K562 (cell line): ENCODE measurements around the gene CCDC28A. TPM values are rescaled to one million over a fixed set of nuclear protein-coding genes. Genes with fewer than 3 reads are reported as not detected.
A peak's percentile ranks its signal among the peaks of the same experiment; 100 is the strongest.

Experiments
- COPS2 ChIP-seq: fragments of 450-650 bp; conservative IDR thresholded peaks from 2 replicates; pipeline ENCODE4 v1.6.1; 2016; ENCODE audit warnings: mild to moderate bottlenecking, moderate library complexity
- ELK3 ChIP-seq: fragments of 450-650 bp; formaldehyde crosslinking; IDR thresholded peaks from 2 replicates; pipeline ENCODE4 v1.4.0; 2020; ENCODE audit warnings: mild to moderate bottlenecking
- MAFF ChIP-seq: IDR thresholded peaks from 2 replicates; pipeline ENCODE4 v1.6.1; 2012; ENCODE audit warnings: low read length, improper control_type of control experiment
- POLR3G ChIP-seq: IDR thresholded peaks from 2 replicates; pipeline ENCODE4 v1.6.1; 2011; ENCODE audit not compliant: insufficient read length, insufficient replicate concordance; ENCODE audit errors: extremely low read depth
- RBM22 ChIP-seq: fragments of 200-400 bp; formaldehyde crosslinking; IDR thresholded peaks from 2 replicates; pipeline ENCODE4 v1.6.1; 2018; ENCODE audit warnings: low read length, low read depth; ENCODE audit not compliant: poor library complexity, severe bottlenecking
- SMARCB1 ChIP-seq: IDR thresholded peaks from 2 replicates; pipeline ENCODE4 v1.6.1; 2011; ENCODE audit warnings: improper control_type of control experiment, low read depth; ENCODE audit not compliant: insufficient read length
- TEAD4 ChIP-seq, 2 experiments: sonication (generic) in 1 of 2; formaldehyde crosslinking in 1 of 2; IDR thresholded peaks; 2 replicates each; pipeline versions ENCODE4 v1.6.1 to v1.8.0; 2012 to 2022; ENCODE audit warnings: borderline replicate concordance in 1 of 2, inconsistent platforms in 1 of 2, low read length in 1 of 2, mild to moderate bottlenecking in 1 of 2, missing genetic modification reagents in 1 of 2
- TFAM ChIP-seq: fragments of 250-450 bp; sonication (Bioruptor Pico); conservative IDR thresholded peaks from 2 replicates; pipeline ENCODE4 v1.5.0; 2021; ENCODE audit warnings: mild to moderate bottlenecking, moderate library complexity
- U2AF2 ChIP-seq: fragments of 200-400 bp; formaldehyde crosslinking; optimal IDR thresholded peaks from 2 replicates; pipeline ENCODE3; 2017; ENCODE audit warnings: low read depth, mild to moderate bottlenecking, low read length
- XRCC3 ChIP-seq: fragments of 450-650 bp; IDR thresholded peaks from 2 replicates; pipeline ENCODE4 v1.6.1; 2017; ENCODE audit warnings: mild to moderate bottlenecking, moderate library complexity
- ZNF121 ChIP-seq: sonication (generic); formaldehyde crosslinking; conservative IDR thresholded peaks from 2 replicates; pipeline ENCODE4 v1.8.0; 2022; ENCODE audit warnings: missing genetic modification reagents
- ZNF253 ChIP-seq: fragments of 250-450 bp; sonication (Bioruptor Pico); conservative IDR thresholded peaks from 2 replicates; pipeline ENCODE4 v1.6.1; 2021; ENCODE audit warnings: mild to moderate bottlenecking
- ZNF282 ChIP-seq: sonication (generic); formaldehyde crosslinking; IDR thresholded peaks from 2 replicates; pipeline ENCODE4 v1.8.1; 2023; ENCODE audit warnings: missing genetic modification reagents
- ZNF3 ChIP-seq: fragments of 250-450 bp; sonication (Bioruptor Pico); IDR thresholded peaks from 2 replicates; pipeline ENCODE4 v1.5.0; 2021; ENCODE audit warnings: mild to moderate bottlenecking, moderate library complexity
- ZNF583 ChIP-seq: fragments of 250-450 bp; sonication (Bioruptor Pico); IDR thresholded peaks from 2 replicates; pipeline ENCODE4 v1.4.0; 2020
- ZNF644 ChIP-seq: fragments of 200-800 bp; sonication (Bioruptor generic); IDR thresholded peaks from 2 replicates; pipeline ENCODE4 v1.6.1; 2016; ENCODE audit warnings: low read depth, missing genetic modification characterization, missing compliant biosample characterization
- polyA plus RNA-seq, 8 experiments: library from polyadenylated mRNA; depleted of rRNA in 4 of 8; stranded (reverse) in 5 of 8; unstranded in 3 of 8; fragments of >200 nt; fragmentation: Nextera tagmentation in 2 of 8; fragmentation: Illumina TruSeq in 1 of 8; extraction: Ambion mirVana in 2 of 8; extraction: Trizol in 1 of 8; gene quantifications; 2 replicates each; pipeline versions ENCODE4 v1.2.1 to v1.2.3, GENCODE V29; 2011 to 2014; ENCODE audit warnings: inconsistent platforms in 1 of 8, missing spikeins in 1 of 8
- total RNA-seq, 7 experiments: library from RNA; depleted of rRNA in 6 of 7; stranded (reverse); fragments of >200 nt in 6 of 7; fragmentation: Illumina TruSeq in 2 of 7; extraction: Trizol in 2 of 7; gene quantifications; 2 replicates each; pipeline versions ENCODE4 v1.2.1 to v1.2.3, GENCODE V29; 2011 to 2021; ENCODE audit warnings: low replicate concordance in 1 of 7
- TF ChIP-seq, protein P1 (sequence below), 3 experiments: fragments of 200-800 bp in 1 of 3; fragments of 250-450 bp in 1 of 3; fragments of 450-650 bp in 1 of 3; sonication (Bioruptor Pico) in 1 of 3; sonication (Bioruptor generic) in 1 of 3; formaldehyde crosslinking in 1 of 3; IDR thresholded peaks; 2 replicates each; pipeline versions ENCODE4 v1.6.1 to v1.8.0; 2016 to 2022; ENCODE audit warnings: mild to moderate bottlenecking in 2 of 3, missing genetic modification characterization in 2 of 3, missing compliant biosample characterization in 1 of 3, moderate library complexity in 1 of 3
- TF ChIP-seq, protein P2 (sequence below): sonication (generic); formaldehyde crosslinking; IDR thresholded peaks from 2 replicates; pipeline ENCODE4 v1.8.0; 2022; ENCODE audit warnings: mild to moderate bottlenecking, missing genetic modification reagents

CCDC28A gene
- total and polyA plus RNA-seq, 9 of the 15 experiments (the other 6 are each of a cell fraction or from before 2014, with no cell fraction given): 12.6 to 35.5 (median 19.1) TPM

DNA sequence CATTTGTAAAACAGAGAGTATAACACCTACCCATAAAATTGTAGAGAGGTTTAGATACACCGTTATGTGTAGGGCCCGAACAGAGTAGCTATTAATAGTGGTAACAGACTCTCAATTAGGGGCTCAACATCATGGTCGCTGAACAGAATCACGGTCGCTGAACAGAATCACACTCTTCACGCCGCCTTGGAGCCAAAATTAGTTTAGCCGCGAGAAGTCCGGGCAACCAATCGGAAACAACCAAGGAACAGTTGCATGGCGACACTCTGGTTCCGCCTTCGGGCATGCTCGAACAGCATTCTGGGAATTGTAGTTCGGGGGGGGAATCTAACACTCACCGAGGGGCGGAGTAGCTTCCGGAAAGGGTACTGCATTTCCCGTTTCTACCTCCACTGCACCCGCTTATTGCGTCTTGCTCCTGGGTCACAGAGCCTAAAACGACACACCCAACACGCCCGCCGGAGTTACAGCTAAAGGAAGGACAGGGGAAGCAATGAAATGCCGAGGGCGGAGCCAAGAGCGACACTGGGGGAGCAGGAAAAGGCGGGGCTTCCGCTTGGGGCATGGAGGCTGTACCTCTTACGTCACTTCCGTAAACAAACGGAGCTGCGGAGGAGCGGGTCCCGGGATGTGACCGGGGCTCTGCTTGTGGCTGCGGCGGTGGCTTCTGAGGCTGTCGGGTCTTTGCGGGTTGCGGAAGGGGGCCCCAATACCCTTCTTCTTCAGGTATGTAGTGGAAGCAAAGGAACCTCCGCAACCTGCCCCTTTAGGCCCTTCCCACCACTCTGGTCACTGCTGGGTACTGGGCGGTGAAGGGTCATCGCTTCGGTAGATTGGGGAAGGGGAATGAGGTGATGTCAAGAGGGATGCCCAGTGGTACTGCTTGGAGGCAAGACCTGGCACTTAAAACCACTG, at the start of gene CCDC28A (continued):
- TF ChIP-seq, protein P1, sequence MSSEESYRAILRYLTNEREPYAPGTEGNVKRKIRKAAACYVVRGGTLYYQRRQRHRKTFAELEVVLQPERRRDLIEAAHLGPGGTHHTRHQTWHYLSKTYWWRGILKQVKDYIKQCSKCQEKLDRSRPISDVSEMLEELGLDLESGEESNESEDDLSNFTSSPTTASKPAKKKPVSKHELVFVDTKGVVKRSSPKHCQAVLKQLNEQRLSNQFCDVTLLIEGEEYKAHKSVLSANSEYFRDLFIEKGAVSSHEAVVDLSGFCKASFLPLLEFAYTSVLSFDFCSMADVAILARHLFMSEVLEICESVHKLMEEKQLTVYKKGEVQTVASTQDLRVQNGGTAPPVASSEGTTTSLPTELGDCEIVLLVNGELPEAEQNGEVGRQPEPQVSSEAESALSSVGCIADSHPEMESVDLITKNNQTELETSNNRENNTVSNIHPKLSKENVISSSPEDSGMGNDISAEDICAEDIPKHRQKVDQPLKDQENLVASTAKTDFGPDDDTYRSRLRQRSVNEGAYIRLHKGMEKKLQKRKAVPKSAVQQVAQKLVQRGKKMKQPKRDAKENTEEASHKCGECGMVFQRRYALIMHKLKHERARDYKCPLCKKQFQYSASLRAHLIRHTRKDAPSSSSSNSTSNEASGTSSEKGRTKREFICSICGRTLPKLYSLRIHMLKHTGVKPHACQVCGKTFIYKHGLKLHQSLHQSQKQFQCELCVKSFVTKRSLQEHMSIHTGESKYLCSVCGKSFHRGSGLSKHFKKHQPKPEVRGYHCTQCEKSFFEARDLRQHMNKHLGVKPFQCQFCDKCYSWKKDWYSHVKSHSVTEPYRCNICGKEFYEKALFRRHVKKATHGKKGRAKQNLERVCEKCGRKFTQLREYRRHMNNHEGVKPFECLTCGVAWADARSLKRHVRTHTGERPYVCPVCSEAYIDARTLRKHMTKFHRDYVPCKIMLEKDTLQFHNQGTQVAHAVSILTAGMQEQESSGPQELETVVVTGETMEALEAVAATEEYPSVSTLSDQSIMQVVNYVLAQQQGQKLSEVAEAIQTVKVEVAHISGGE (CRISPR knock-in tag; IDR thresholded peaks at IDR 0.05): peak in 2 of 3 experiments; percentile 58 to 90; a peak in 4 of 6 replicates
- TF ChIP-seq ZNF253 (CRISPR knock-in tag): no peak
- TF ChIP-seq ZNF282 (CRISPR knock-in tag): no peak
- no peak for TF ChIP-seq TFAM
- no peak for TF ChIP-seq ZNF583 (CRISPR knock-in tag)
- peak; percentile 2; the same call in 1 of the 2 replicates for TF ChIP-seq TEAD4 (IDR thresholded peaks at IDR 0.05; ENCODE audit: low read length)
- TF ChIP-seq TEAD4 (CRISPR knock-in tag; IDR thresholded peaks at IDR 0.05; ENCODE audit: borderline replicate concordance): no peak
- no peak for TF ChIP-seq XRCC3
- TF ChIP-seq RBM22: no peak
- TF ChIP-seq MAFF: no peak
- TF ChIP-seq ZNF121 (CRISPR knock-in tag): no peak
- TF ChIP-seq, protein P2, sequence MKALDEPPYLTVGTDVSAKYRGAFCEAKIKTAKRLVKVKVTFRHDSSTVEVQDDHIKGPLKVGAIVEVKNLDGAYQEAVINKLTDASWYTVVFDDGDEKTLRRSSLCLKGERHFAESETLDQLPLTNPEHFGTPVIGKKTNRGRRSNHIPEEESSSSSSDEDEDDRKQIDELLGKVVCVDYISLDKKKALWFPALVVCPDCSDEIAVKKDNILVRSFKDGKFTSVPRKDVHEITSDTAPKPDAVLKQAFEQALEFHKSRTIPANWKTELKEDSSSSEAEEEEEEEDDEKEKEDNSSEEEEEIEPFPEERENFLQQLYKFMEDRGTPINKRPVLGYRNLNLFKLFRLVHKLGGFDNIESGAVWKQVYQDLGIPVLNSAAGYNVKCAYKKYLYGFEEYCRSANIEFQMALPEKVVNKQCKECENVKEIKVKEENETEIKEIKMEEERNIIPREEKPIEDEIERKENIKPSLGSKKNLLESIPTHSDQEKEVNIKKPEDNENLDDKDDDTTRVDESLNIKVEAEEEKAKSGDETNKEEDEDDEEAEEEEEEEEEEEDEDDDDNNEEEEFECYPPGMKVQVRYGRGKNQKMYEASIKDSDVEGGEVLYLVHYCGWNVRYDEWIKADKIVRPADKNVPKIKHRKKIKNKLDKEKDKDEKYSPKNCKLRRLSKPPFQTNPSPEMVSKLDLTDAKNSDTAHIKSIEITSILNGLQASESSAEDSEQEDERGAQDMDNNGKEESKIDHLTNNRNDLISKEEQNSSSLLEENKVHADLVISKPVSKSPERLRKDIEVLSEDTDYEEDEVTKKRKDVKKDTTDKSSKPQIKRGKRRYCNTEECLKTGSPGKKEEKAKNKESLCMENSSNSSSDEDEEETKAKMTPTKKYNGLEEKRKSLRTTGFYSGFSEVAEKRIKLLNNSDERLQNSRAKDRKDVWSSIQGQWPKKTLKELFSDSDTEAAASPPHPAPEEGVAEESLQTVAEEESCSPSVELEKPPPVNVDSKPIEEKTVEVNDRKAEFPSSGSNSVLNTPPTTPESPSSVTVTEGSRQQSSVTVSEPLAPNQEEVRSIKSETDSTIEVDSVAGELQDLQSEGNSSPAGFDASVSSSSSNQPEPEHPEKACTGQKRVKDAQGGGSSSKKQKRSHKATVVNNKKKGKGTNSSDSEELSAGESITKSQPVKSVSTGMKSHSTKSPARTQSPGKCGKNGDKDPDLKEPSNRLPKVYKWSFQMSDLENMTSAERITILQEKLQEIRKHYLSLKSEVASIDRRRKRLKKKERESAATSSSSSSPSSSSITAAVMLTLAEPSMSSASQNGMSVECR (CRISPR knock-in tag): peak; percentile 75
- TF ChIP-seq ELK3 (CRISPR knock-in tag): no peak
- no peak for TF ChIP-seq POLR3G
- no peak for TF ChIP-seq ZNF3
- no peak for TF ChIP-seq COPS2
- no peak for TF ChIP-seq SMARCB1
- no peak for TF ChIP-seq U2AF2
- no peak for TF ChIP-seq ZNF644 (tag)
